Activated T-helper 2 cell treated with anti-CD3 and anti-CD28 coated beads, Interferon-gamma antibody, Interleukin-2, Interleukin-4, amounts not matched to agents 10 μg/mL and 5 μg/mL and 100 μg/mL, durations not matched to agents 14 hours and 24 hours and 36 hours (primary cell): Measurements from ENCODE around the gene JMY. TPM values are rescaled to one million over a fixed set of nuclear protein-coding genes. Genes with fewer than 3 reads are reported as not detected.
"Not testable (repeated sequence)": the region's sequence is repeated elsewhere in the genome, so short reads cannot be mapped to it uniquely, and the experiment has no call there.

Source experiments
- DNase-seq: peaks from one replicate; pipeline ENCODE4 v3.0.0; 2021; ENCODE audit warnings: low spot score
- H3K27ac Mint-ChIP-seq: one replicate; pipeline ENCODE4 v1.8.0; 2021; ENCODE audit warnings: mixed read lengths
- H3K27me3 Mint-ChIP-seq: one replicate; pipeline ENCODE4 v1.8.0; 2021; ENCODE audit warnings: low read depth, mixed read lengths
- H3K36me3 Mint-ChIP-seq: one replicate; pipeline ENCODE4 v1.8.0; 2021; ENCODE audit warnings: low read depth, mixed read lengths
- H3K4me1 Mint-ChIP-seq: one replicate; pipeline ENCODE4 v1.8.0; 2021; ENCODE audit warnings: low read depth, mixed read lengths
- H3K4me3 Mint-ChIP-seq: one replicate; pipeline ENCODE4 v1.8.0; 2021; ENCODE audit warnings: low read depth, mild to moderate bottlenecking, moderate library complexity, mixed read lengths
- H3K9me3 Mint-ChIP-seq: one replicate; pipeline ENCODE4 v1.8.0; 2021; ENCODE audit warnings: mixed read lengths
- intact Hi-C: fragments of 100-400 bp; cut with micrococcal nuclease; formaldehyde crosslinking; loops from one replicate; pipeline ENCODE4 v1.15.1; 2023
- total RNA-seq: library from RNA; stranded (reverse); gene quantifications from 2 replicates; pipeline ENCODE4 v1.2.3, GENCODE V29; 2022

Gene JMY
- total RNA-seq, 1 donor from 2014 or later = 5.8 TPM

DNA sequence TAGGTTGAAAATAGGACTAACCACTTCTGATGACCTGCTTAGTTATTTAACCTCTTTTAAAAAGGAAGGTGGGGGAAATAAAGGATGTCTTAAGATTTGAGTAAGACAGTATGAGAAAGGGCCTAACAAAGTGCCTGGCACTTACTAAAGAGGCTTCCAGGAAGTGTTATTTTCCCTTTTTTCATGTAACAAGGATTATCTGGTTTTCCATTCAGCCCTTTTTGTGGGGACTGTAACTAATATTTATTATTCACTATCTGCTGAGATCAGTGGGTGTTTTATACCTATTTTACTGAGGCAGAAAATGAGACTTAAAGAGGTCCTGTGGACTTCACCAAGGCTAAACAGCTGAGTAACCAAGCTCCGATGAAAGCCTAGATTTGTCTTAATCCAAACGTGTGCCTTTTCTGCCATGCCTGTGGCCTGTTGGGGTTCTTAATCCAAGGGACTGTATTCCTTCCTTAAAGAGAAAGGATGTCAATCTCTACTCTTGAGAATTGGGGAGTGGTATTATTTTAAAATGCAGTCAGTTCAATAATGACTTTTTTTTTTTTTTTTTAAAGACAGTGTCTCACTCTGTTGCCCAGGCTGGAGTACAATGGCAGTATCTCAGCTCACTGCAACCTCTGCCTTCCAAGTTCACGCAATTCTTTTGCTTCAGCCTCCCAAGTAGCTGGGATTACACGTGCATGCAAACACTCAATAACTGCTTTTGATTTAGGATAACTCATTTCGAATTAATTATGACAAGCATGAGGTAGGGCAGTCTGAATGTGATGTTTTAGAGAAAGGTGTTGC is 6.5 kb downstream of the JMY start:
- Mint-ChIP-seq H3K27me3 (no peaks in the 10 kb centered on the region), H3K27ac (no peak overlapping the region), H3K4me1 (peaks cover 25% of the 10 kb centered on the region), H3K9me3 (no peaks in the 10 kb centered on the region), H3K36me3 (peaks cover 3% of the 10 kb centered on the region), H3K4me3 (no peak overlapping the region)
- intact Hi-C loops = no loop called here
- DNase-seq = no peak

DNA sequence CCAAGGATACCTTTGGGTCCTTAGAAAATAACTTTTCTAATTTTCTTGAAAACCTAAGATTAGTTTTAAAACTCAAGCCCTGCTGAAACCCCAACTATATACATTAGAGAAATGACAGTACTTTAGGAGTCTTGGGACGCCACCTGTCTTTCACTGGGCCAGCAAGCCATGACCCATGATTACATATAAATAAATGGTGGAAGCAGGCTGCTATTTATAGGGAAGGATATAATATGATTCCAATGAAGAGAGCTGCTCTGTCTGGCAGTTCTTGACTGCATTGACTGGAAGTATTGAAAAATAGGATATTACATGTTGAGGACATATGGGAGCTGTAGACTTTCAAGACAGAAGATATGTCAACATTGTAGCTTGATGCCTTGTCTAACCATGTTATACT is 7.3 kb downstream of the JMY start:
- DNase-seq = no peak
- H3K9me3 Mint-ChIP-seq = no peaks in the 10 kb centered on the region
- H3K4me1 Mint-ChIP-seq = peaks cover 17% of the 10 kb centered on the region
- no peak overlapping the region for H3K4me3 Mint-ChIP-seq
- no peak overlapping the region for H3K27ac Mint-ChIP-seq
- no peaks in the 10 kb centered on the region for H3K27me3 Mint-ChIP-seq
- peaks cover 3% of the 10 kb centered on the region for H3K36me3 Mint-ChIP-seq
- intact Hi-C loops = no loop called here

DNA sequence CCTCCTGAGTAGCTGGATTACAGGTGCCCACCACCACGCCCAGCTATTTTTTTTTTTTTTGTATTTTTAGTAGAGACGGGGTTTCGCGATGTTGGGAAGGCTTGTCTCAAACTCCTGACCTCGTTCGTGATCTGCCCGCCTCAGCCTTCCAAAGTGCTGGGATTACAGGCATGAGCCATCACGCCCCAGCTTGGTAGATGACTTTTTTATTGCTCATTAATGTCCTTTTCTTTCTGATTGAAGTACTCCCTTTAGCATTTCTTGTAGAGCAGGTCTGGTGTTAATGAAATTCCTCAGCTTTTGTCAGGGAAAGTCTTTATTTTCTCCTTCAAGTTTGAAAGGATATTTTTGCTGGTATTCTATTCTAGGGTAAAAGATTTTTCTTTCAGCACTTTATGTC is 18.1 kb downstream of the JMY start:
- intact Hi-C loops, DNase-seq, H3K9me3 Mint-ChIP-seq, H3K27ac Mint-ChIP-seq, H3K36me3 Mint-ChIP-seq, H3K27me3 Mint-ChIP-seq, H3K4me3 Mint-ChIP-seq: not testable (repeated sequence)
- peaks cover 13% of the 10 kb centered on the region for H3K4me1 Mint-ChIP-seq

DNA sequence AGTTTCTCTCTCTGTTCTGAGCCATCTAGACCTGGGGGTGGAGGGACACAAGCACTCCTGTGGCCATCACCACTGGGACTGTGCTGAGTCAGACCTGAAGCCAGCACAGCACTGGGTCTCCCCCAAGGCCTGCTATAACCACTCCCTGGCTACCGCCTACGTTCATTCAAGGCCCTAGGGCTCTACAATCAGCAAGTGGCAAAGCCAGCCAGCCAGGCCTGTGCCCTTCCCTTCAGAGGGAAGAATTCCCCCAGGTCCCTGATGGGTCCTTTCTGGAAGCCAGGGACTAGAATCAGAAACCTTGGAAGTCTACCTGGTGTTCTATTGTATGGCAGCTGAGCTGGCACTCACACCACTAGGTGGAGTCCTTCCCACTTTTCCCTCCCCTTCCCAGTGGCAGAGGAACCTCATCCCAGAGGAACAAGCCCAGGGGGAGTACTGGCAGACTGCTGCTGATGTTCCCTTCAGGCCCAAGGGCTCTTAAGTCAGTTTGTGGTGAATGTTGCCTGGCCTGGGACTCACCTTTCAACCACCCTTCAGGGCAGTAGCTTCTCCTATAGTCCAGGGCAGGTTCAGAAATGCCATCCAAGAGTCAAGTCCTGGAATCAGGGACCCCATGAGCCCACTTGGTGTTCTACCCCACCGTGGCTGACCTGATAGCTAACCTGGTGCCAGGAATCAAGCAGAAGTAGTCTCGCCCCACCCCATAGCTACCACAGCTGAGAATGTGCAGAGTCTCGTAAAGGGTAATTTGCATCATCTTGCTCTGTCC is 20.0 kb downstream of the JMY start:
- intact Hi-C loops = no loop called here
- H3K36me3 Mint-ChIP-seq = no peaks in the 10 kb centered on the region
- DNase-seq = no peak
- no peak overlapping the region for H3K27ac Mint-ChIP-seq
- no peaks in the 10 kb centered on the region for H3K27me3 Mint-ChIP-seq
- no peak overlapping the region for H3K4me3 Mint-ChIP-seq
- no peaks in the 10 kb centered on the region for H3K9me3 Mint-ChIP-seq
- H3K4me1 Mint-ChIP-seq = peaks cover 6% of the 10 kb centered on the region

DNA sequence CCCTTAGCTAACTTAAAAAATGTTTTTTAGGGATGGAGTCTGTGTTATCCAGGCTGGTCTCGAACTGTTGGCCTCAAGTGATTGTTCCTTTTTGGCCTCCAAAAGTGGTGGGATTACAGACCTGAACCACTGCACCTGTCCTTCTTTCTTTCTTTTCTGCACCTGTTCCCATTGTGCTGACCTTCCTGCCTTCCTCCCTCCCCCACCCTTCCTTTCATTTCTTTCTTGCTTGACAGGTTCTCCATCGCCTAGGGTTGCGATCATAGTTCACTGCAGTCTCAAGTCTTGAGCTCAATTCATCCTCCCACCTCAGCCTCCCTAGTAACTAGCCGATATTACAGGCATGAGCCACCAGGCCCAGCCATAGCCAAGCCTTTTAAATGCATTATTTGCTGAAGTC is 20.6 kb downstream of the JMY start:
- Mint-ChIP-seq H3K4me1 (peaks cover 6% of the 10 kb centered on the region), H3K27me3 (no peaks in the 10 kb centered on the region), H3K4me3 (no peak overlapping the region), H3K36me3 (no peaks in the 10 kb centered on the region), H3K9me3 (no peaks in the 10 kb centered on the region), H3K27ac (no peak overlapping the region)
- no peak for DNase-seq
- intact Hi-C loops = no loop called here

DNA sequence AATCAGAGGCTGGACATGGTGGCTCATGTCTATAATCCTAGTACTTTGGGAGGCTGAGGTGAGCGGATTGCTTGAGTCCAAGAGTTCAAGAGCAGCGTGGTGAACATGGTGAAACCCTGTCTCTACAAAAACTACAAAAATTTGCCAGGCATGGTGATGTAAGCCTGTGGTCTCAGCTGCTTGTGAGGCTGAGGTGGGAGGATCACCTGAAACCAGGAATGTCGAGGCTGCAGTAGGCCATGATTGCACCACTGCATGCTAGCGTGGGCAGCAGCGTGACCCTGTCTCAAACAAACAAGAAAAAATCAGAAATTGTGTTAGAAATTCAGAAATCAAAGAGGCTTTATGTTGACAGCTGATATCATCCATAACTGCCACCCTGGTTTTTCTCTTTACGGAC is 21.4 kb downstream of the JMY start:
- Mint-ChIP-seq H3K9me3 (no peaks in the 10 kb centered on the region), H3K27me3 (no peaks in the 10 kb centered on the region), H3K4me3 (no peak overlapping the region), H3K36me3 (no peaks in the 10 kb centered on the region), H3K27ac (no peak overlapping the region), H3K4me1 (peaks cover 10% of the 10 kb centered on the region)
- intact Hi-C loops = no loop called here
- DNase-seq = no peak

DNA sequence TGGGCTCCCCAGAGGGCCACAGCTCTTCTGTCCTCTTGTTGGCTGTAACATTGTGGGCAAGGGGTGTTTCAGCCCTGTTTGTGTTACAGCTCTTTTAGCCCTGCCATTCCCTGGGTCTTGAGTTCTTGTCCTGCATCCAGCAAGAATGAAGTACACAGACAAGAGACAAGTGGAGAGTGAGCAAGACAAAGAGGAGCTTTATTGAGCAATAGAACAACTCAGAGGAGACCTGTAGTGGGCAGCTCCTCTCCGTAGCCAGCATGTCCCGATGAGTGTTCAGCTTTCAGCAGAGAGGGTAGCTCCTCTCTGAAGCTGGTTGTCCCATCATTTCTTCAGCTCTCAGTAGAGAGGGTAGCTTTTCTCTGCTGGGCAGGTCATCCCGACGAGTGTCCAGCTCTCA is 22.9 kb downstream of the JMY start:
- no peak overlapping the region for H3K4me3 Mint-ChIP-seq
- no peak for DNase-seq
- no peaks in the 10 kb centered on the region for H3K36me3 Mint-ChIP-seq
- no peak overlapping the region for H3K27ac Mint-ChIP-seq
- H3K9me3 Mint-ChIP-seq = no peaks in the 10 kb centered on the region
- H3K4me1 Mint-ChIP-seq = peaks cover 17% of the 10 kb centered on the region
- intact Hi-C loops = no loop called here
- H3K27me3 Mint-ChIP-seq = no peaks in the 10 kb centered on the region

DNA sequence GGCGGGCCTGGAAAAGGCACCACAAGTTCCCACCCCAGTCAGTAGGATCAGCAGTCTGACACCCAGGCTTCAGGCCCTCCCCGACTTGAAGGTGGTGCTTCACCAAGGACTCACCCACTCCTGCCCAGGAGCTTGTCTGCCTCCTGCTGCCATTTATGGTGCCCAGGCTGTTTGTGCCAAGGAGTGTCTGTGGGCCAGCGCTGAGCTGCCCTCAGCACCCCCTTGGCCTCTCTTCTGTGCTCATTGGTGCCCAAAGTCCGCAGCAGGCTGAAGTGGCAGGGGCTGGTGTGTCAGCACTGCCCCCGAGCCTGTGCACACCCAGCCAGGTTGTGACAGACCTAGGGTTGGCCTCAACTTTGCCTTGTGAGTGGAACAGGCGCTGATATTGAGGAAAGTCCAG is 23.5 kb downstream of the JMY start:
- intact Hi-C loops = no loop called here
- Mint-ChIP-seq H3K9me3 (no peaks in the 10 kb centered on the region), H3K4me1 (peaks cover 17% of the 10 kb centered on the region), H3K27me3 (no peaks in the 10 kb centered on the region), H3K4me3 (no peak overlapping the region), H3K36me3 (no peaks in the 10 kb centered on the region), H3K27ac (no peak overlapping the region)
- DNase-seq = no peak

- Mint-ChIP-seq H3K27me3 (no peaks in the 10 kb centered on the region), H3K36me3 (no peaks in the 10 kb centered on the region), H3K4me3 (no peak overlapping the region), H3K4me1 (peaks cover 17% of the 10 kb centered on the region), H3K27ac (no peak overlapping the region), H3K9me3 (no peaks in the 10 kb centered on the region)
- DNase-seq = no peak
- intact Hi-C loops = no loop called here
These were observed 23.9 kb downstream of the JMY start for GRCh38 chr5:79259810-79260209.

GRCh38 chr5:79261897-79262296 is 26.0 kb downstream of the JMY start:
- H3K27ac Mint-ChIP-seq = no peak overlapping the region
- no peak for DNase-seq
- no peaks in the 10 kb centered on the region for H3K36me3 Mint-ChIP-seq
- intact Hi-C loops = no loop called here
- peaks cover 11% of the 10 kb centered on the region for H3K4me1 Mint-ChIP-seq
- H3K27me3 Mint-ChIP-seq = no peaks in the 10 kb centered on the region
- H3K4me3 Mint-ChIP-seq = no peak overlapping the region
- H3K9me3 Mint-ChIP-seq = no peaks in the 10 kb centered on the region

DNA sequence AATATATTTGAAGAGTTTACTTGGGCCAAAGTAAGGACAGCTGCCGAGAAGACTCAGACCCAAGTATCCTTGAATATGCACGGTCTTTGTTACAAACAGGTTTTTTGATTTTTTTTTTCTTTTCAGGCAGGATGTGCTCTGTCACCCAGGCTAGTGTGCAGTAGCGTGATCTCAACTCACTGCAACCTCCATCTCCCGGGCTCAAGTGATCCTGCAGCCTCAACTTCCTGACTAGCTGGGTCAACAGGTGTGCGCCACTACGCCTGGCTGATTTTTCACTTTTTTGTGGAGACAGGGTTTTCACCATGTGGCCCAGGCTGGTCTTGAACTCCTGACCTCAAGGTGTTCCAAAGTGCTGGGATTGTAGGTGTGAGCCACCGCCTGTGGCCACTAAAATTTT is 27.4 kb downstream of the JMY start:
- intact Hi-C loops = no loop called here
- Mint-ChIP-seq H3K36me3 (no peaks in the 10 kb centered on the region), H3K4me3 (no peak overlapping the region), H3K27me3 (no peaks in the 10 kb centered on the region), H3K9me3 (no peaks in the 10 kb centered on the region), H3K27ac (no peak overlapping the region), H3K4me1 (peaks cover 11% of the 10 kb centered on the region)
- no peak for DNase-seq

DNA sequence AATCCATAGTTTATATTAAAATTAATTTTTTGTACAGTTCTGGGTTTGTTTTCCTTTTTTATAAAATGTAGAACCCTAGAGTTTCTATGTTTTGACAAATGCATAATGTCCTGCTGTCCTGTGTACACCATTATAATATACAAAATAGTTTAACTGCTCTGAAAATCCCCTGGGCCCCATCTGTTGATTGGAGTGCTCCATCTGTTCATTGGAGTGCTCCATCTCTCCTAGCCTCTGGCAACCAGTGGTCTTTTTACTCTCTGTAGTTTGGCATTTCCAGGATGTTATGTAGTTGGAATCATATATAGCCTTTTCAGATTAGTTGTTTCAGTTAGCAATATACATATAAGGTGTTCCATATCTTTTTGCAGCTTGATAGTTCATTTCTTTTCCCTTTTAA is 31.2 kb downstream of the JMY start:
- intact Hi-C loops = no loop called here
- H3K9me3 Mint-ChIP-seq = peaks cover 2% of the 10 kb centered on the region
- H3K27me3 Mint-ChIP-seq = no peaks in the 10 kb centered on the region
- H3K4me1 Mint-ChIP-seq = peaks cover 6% of the 10 kb centered on the region
- H3K36me3 Mint-ChIP-seq = no peaks in the 10 kb centered on the region
- H3K4me3 Mint-ChIP-seq = no peak overlapping the region
- no peak for DNase-seq
- H3K27ac Mint-ChIP-seq = no peak overlapping the region

DNA sequence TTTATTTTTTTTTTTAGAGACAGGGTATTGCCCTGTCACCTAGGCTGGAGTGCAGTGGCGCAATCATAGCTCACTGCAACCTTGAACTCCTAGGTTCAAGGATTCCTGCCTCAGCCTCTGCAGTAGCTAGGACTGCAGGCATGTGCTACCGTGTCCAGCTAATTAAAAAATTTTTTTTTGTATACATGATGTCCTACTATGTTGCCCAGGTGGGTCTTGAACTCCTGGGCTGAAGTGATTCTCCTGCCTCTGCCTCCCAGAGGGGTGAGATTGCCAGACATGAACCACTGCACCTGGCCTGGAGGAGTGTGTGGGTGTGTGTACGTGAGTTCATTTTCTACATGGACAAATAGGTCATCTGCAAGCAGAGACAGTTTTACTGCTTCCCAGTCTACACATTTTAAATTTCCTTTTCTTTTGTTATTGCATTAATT is 33.8 kb downstream of the JMY start:
- intact Hi-C loops = no loop called here
- no peaks in the 10 kb centered on the region for H3K36me3 Mint-ChIP-seq
- H3K4me1 Mint-ChIP-seq = no peaks in the 10 kb centered on the region
- no peak overlapping the region for H3K27ac Mint-ChIP-seq
- H3K4me3 Mint-ChIP-seq = no peak overlapping the region
- DNase-seq = no peak
- H3K27me3 Mint-ChIP-seq = no peaks in the 10 kb centered on the region
- peaks cover 5% of the 10 kb centered on the region for H3K9me3 Mint-ChIP-seq
